PC-3 (cell line): ENCODE data around the gene CFAP410. TPM values are rescaled to one million over a fixed set of nuclear protein-coding genes. Genes with fewer than 3 reads are reported as not detected.

ENCODE experiments used
- ATAC-seq: fragments of 200-7000 bp; cut with Tn5 transposase; 2 replicates; pipeline ENCODE4 v1.9.1; 2020; ENCODE audit warnings: mild to moderate bottlenecking, moderate library complexity
- Bru-seq: library from RNA; stranded (reverse); fragments of 400-500 nt; gene quantifications from one replicate; lab custom pipeline; 2021; lab: Mats Ljungman, UMichigan
- BruChase-seq, 2 experiments: library from RNA; stranded (reverse); fragments of 400-500 nt; gene quantifications; one replicate each; lab custom pipeline; 2021; lab: Mats Ljungman, UMichigan
- BruUV-seq: library from RNA; stranded (reverse); fragments of 400-500 nt; replicated peaks from 2 replicates; lab custom pipeline; 2021; lab: Mats Ljungman, UMichigan
- CTCF ChIA-PET: fragments of 300-600 bp; sonication (Branson Sonifier 250); formaldehyde crosslinking; loops from one replicate; lab custom pipeline; 2022; ENCODE audit warnings: antibody characterized with exemption; lab: Charles Lee
- POLR2A ChIA-PET: fragments of 300-600 bp; sonication (Branson Sonifier 250); formaldehyde crosslinking; loops from one replicate; lab custom pipeline; 2022; ENCODE audit warnings: antibody characterized with exemption; ENCODE audit not compliant: unreplicated experiment; lab: Charles Lee
- DNase-seq: peaks from one replicate; pipeline ENCODE4 v3.0.0-alpha.2; 2015
- H2AFZ ChIP-seq: fragments of 300-600 bp; sonication (generic); 2 replicates; pipeline ENCODE4 v1.6.0; 2016; ENCODE audit warnings: antibody characterized with exemption, low read length
- H3F3A ChIP-seq: fragments of 300-600 bp; sonication (generic); one replicate; pipeline ENCODE4 v1.6.0; 2017; ENCODE audit warnings: antibody characterized with exemption, low read length, control low read depth, mild to moderate bottlenecking; ENCODE audit not compliant: unreplicated experiment
- H3K27ac ChIP-seq: fragments of 300-600 bp; sonication (generic); 2 replicates; pipeline ENCODE4 v1.5.1; 2016; ENCODE audit warnings: mild to moderate bottlenecking, low read length
- H3K27me3 ChIP-seq: fragments of 300-600 bp; sonication (generic); 2 replicates; pipeline ENCODE4 v1.6.1; 2016; ENCODE audit warnings: low read length, mixed read lengths
- H3K36me3 ChIP-seq: fragments of 300-600 bp; sonication (generic); 2 replicates; pipeline ENCODE4 v1.6.1; 2016; ENCODE audit warnings: low read depth, mixed run types, low read length, mixed read lengths
- H3K4me1 ChIP-seq: fragments of 300-600 bp; sonication (generic); 2 replicates; pipeline ENCODE4 v1.5.1; 2016; ENCODE audit warnings: low read length; ENCODE audit not compliant: insufficient read depth
- H3K4me2 ChIP-seq: fragments of 300-600 bp; sonication (generic); 2 replicates; pipeline ENCODE4 v1.6.0; 2016; ENCODE audit warnings: low read length
- H3K4me3 ChIP-seq: fragments of 300-600 bp; sonication (generic); 2 replicates; pipeline ENCODE4 v1.5.1; 2016; ENCODE audit warnings: mild to moderate bottlenecking, low read length, mixed read lengths
- H3K79me2 ChIP-seq: fragments of 300-600 bp; sonication (generic); 2 replicates; pipeline ENCODE4 v1.6.1; 2017; ENCODE audit warnings: low read length, mixed read lengths
- H3K9ac ChIP-seq: fragments of 300-600 bp; sonication (generic); 2 replicates; pipeline ENCODE4 v1.6.0; 2016; ENCODE audit warnings: mild to moderate bottlenecking, low read length
- H3K9me2 ChIP-seq: fragments of 300-600 bp; sonication (generic); replicated peaks from 2 replicates; pipeline ENCODE4 v1.6.1; 2016; ENCODE audit warnings: mixed run types, low read length, mixed read lengths
- H3K9me3 ChIP-seq: fragments of 300-600 bp; sonication (generic); 2 replicates; pipeline ENCODE4 v1.6.1; 2016; ENCODE audit warnings: low read length, mixed read lengths
- H4K20me1 ChIP-seq: fragments of 300-600 bp; sonication (generic); 2 replicates; pipeline ENCODE4 v1.6.1; 2016; ENCODE audit warnings: low read length, mixed read lengths
- CTCF ChIP-seq: fragments of 300-600 bp; sonication (generic); conservative IDR thresholded peaks from 2 replicates; pipeline ENCODE4 v1.5.1; 2017; ENCODE audit warnings: antibody characterized with exemption, low read depth, mild to moderate bottlenecking, low read length
- EZH2 ChIP-seq: fragments of 300-600 bp; sonication (generic); IDR thresholded peaks from one replicate; pipeline ENCODE4 v1.6.1; 2017; ENCODE audit warnings: antibody characterized with exemption, mild to moderate bottlenecking, low read length; ENCODE audit not compliant: unreplicated experiment
- EZH2phosphoT487 ChIP-seq: fragments of 300-600 bp; sonication (generic); IDR thresholded peaks from 2 replicates; pipeline ENCODE4 v1.6.1; 2018; ENCODE audit warnings: mild to moderate bottlenecking, antibody characterized with exemption, low read length, borderline replicate concordance
- intact Hi-C: fragments of 100-400 bp; cut with micrococcal nuclease; formaldehyde crosslinking; loops from 2 replicates; pipeline ENCODE4 v1.9.0; 2023
- long read RNA-seq: library from polyadenylated mRNA; unstranded; transcript quantifications from one replicate; pipeline ENCODE4 v2.0.0, GENCODE V29; 2021; ENCODE audit not compliant: unreplicated experiment
- total RNA-seq: library from RNA; depleted of rRNA; stranded (reverse); fragments of >200 nt; gene quantifications from 2 replicates; pipeline ENCODE4 v1.2.3, GENCODE V29; 2014; rRNA removed

The CFAP410 gene
- total RNA-seq = 16.1 and 18.4 TPM in 2 replicates
- Bru-seq, nascent RNA = percentile 63 among the genes with signal in this experiment
- BruChase-seq, experiment 1, labeled RNA remaining after a 6-hour chase = percentile 66 among the genes with signal in this experiment
- percentile 67 among the genes with signal in this experiment for BruChase-seq, experiment 2, labeled RNA remaining after a 2-hour chase
- long read RNA-seq, transcript CFAP410-206 (2 exons, 485 nt) = major isoform, 5 of 38 reads
- long read RNA-seq, partial matches to known transcripts = 8 of 38 reads
- long read RNA-seq, other reads (novel, unspliced or antisense) = 25 of 38 reads

GRCh38 chr21:44338971-44339910 lies at the start of gene CFAP410:
TSS of gene CFAP410 (minus strand) at chr21:44339390. CDS start at chr21:44339194, 196 bp downstream.
- H3K4me1 ChIP-seq = peaks cover 13% of the 10 kb centered on the region
- peak within 1 kb of the TSS; percentile 94 for H3K4me3 ChIP-seq
- H3K9me3 ChIP-seq = no peaks in the 10 kb centered on the region
- POLR2A ChIA-PET = interaction anchor here (0.6 to 1.1 kb wide), 5 partner anchors 29 to 1306 kb away, joined by 3 to 4 read pairs (median 3); no protein-coding TSS in a partner anchor
- H3K27me3 ChIP-seq = no peaks in the 10 kb centered on the region
- peak within 1 kb of the TSS; percentile 79 for H2AFZ ChIP-seq
- TF ChIP-seq CTCF (no peak), EZH2phosphoT487 (no peak), EZH2 (no peak)
- CTCF ChIA-PET = interaction anchor here (0.6 kb wide), 4 partner anchors 9 to 1048 kb away, joined by 3 to 9 read pairs (median 5); no protein-coding TSS in a partner anchor
- BruUV-seq = TSS peak; percentile 92
- peak within 1 kb of the TSS; percentile 97 for H3K9ac ChIP-seq
- peaks cover 5% of the 10 kb centered on the region for H3F3A ChIP-seq
- ATAC-seq = peak; percentile 88
- DNase-seq = peak; percentile 96
- no peaks in the 10 kb centered on the region for H3K79me2 ChIP-seq
- H3K9me2 ChIP-seq = no peaks in the 10 kb centered on the region
- peak within 1 kb of the TSS; percentile 98 for H3K27ac ChIP-seq
- peak within 1 kb of the TSS; percentile 100 for H3K4me2 ChIP-seq
- no peaks in the 10 kb centered on the region; the same call in 1 of the 2 replicates for H3K36me3 ChIP-seq
- H4K20me1 ChIP-seq = no peaks in the 10 kb centered on the region
- intact Hi-C loops = loop anchor here (5.0 to 10.0 kb wide), 2 partner anchors 88 to 116 kb away; partner anchors contain the start of gene LRRC3

- intact Hi-C loops = no loop called here
- CTCF ChIA-PET = no interaction called here
- no peak overlapping the region for H3K27ac ChIP-seq
- no peaks in the 10 kb centered on the region for H3F3A ChIP-seq
- ATAC-seq (no peak), DNase-seq (no peak)
- H3K79me2 ChIP-seq = no peaks in the 10 kb centered on the region
- no peak overlapping the region for H3K4me2 ChIP-seq
- POLR2A ChIA-PET = no interaction called here
- no peaks in the 10 kb centered on the region for H3K27me3 ChIP-seq
- peaks cover 24% of the 10 kb centered on the region for H3K9me3 ChIP-seq
- no TSS peak for BruUV-seq
- no peaks in the 10 kb centered on the region for H3K9me2 ChIP-seq
- H3K4me3 ChIP-seq = no peak overlapping the region
- H4K20me1 ChIP-seq = no peaks in the 10 kb centered on the region
- TF ChIP-seq CTCF = no peak
- no peak for TF ChIP-seq EZH2
- no peak for TF ChIP-seq EZH2phosphoT487
- no peaks in the 10 kb centered on the region for H3K4me1 ChIP-seq
- H3K36me3 ChIP-seq = no peaks in the 10 kb centered on the region
- H3K9ac ChIP-seq = no peak overlapping the region
- no peak overlapping the region for H2AFZ ChIP-seq
These were observed 45.8 kb upstream of the CFAP410 start for GRCh38 chr21:44384968-44385367.
